ENCODE results near the gene MEGF10.

DNA sequence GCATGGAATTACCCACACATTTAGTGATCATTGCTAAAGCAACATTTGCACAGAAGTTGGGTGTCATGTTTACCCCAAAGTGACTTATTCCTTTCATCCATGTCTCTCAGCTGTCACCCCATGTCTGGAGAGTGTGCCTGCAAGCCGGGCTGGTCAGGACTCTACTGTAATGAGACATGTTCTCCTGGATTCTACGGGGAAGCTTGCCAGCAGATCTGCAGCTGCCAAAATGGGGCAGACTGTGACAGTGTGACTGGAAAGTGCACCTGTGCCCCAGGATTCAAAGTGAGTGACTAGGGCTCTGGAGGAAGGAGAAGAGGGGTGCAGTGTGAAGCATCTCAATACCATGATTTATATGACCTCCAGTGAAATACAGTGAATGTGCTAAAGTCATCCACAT is 126.9 kb downstream of the MEGF10 start:
- TF ChIP-seq NFRKB (IDR thresholded peaks at IDR 0.05), result no peak
- TF ChIP-seq FOXA1 (IDR thresholded peaks at IDR 0.05), result no peak
- TF ChIP-seq FOXM1 (IDR thresholded peaks at IDR 0.05; ENCODE audit: borderline replicate concordance), result no peak

All from HEK293T (cell line).